ENCODE results near the gene NEK5. TPM values are rescaled to one million over a fixed set of nuclear protein-coding genes. Genes with fewer than 3 reads are reported as not detected.
"Not testable (repeated sequence)": the region's sequence is repeated elsewhere in the genome, so short reads cannot be mapped to it uniquely, and the experiment has no call there.

The NEK5 gene
- total RNA-seq, 4 donors from 2014 or later: 0.15 to 0.16 TPM; not detected in 2

DNA sequence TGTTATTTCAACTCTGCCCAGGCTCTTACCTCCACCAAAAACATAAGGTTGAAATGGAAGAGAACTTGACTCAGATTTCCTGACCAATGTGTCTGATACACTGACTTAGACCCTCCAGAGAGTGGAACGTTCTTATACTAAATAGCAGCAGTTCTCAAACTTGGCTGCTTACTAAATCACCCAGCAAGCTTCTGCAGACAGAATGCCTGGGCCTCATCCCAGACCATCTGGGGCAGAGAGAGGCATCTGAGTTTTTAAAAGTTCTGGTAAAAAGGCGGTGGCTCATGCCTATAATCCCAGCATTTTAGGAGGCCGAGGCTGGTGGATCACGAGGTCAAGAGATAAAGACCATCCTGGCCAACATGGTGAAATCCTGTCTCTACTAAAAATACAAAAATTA is 46.3 kb downstream of the NEK5 start:
- intact Hi-C loops (cut with DNase I; ENCODE audit: low total_unique reads): no loop called here
- 75 to 76% methylated on average over 4 of the region's 4 CpGs for WGBS, 2 donors
- TF ChIP-seq, protein P1, sequence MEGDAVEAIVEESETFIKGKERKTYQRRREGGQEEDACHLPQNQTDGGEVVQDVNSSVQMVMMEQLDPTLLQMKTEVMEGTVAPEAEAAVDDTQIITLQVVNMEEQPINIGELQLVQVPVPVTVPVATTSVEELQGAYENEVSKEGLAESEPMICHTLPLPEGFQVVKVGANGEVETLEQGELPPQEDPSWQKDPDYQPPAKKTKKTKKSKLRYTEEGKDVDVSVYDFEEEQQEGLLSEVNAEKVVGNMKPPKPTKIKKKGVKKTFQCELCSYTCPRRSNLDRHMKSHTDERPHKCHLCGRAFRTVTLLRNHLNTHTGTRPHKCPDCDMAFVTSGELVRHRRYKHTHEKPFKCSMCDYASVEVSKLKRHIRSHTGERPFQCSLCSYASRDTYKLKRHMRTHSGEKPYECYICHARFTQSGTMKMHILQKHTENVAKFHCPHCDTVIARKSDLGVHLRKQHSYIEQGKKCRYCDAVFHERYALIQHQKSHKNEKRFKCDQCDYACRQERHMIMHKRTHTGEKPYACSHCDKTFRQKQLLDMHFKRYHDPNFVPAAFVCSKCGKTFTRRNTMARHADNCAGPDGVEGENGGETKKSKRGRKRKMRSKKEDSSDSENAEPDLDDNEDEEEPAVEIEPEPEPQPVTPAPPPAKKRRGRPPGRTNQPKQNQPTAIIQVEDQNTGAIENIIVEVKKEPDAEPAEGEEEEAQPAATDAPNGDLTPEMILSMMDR (IDR thresholded peaks at IDR 0.05): no peak
- TF ChIP-seq POLR2A (IDR thresholded peaks at IDR 0.05): no peak
- DNase-seq (ENCODE audit: low spot score in 2 of 2): no peak
- H3K4me3 ChIP-seq (ENCODE audit: low read depth, poor library complexity, severe bottlenecking): no peak overlapping the region

DNA sequence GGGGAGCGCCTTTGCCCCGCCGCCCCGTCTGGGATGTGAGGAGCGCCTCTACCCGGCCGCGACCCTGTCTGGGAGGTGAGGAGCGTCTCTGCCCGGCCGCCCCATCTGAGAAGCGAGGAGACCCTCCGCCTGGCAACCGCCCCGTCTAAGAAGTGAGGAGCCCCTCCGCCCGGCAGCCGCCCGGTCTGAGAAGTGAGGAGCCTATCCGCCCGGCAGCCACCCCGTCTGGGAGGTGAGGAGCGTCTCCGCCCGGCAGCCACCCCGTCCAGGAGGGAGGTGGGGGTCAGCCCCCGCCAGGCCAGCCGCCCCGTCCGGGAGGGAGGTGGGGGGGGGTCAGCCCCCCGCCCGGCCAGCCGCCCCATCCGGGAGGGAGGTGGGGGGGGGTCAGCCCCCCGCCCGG is 49.0 kb downstream of the NEK5 start:
- WGBS, 2 donors: 91 to 98% methylated on average over 19 to 25 of the region's 36 CpGs
- intact Hi-C loops (cut with DNase I; ENCODE audit: low total_unique reads); DNase-seq (ENCODE audit: low spot score in 2 of 2); H3K4me3 ChIP-seq (ENCODE audit: low read depth, poor library complexity, severe bottlenecking): not testable (repeated sequence)

DNA sequence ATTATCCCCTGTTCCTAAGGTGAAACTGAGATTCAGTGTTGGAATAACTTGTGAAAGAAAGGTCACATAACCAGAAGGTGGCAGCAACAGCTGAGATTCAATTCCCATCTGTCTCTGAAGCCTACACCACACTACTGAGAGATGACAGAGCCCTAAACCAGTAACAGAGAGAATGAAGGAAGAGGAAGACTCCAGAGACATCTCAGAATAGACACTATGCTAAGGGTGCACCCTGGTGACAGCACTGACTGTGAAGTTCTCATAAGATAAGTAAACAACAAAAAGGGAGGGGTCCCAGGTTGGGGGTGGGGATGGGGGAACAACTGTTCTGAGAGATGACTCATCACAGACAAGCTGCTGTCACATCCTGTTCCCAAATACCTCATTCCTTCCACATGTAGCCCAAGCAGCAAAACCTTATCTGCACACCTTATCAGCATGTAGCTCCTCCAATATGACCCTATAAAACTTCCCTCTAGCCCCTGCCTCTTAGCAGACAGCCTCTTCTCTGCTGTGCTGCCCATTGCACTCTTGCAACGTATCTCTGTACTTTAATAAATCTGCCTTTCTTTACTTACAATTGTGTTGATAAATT is 57.8 kb downstream of the NEK5 start:
- no peak for DNase-seq (ENCODE audit: low spot score in 2 of 2)
- no peak for TF ChIP-seq POLR2A (IDR thresholded peaks at IDR 0.05)
- TF ChIP-seq, protein P1 (IDR thresholded peaks at IDR 0.05): no peak
- intact Hi-C loops (cut with DNase I; ENCODE audit: low total_unique reads): no loop called here
- WGBS, 2 donors: 83 to 94% methylated on average over 1 of the region's 1 CpG
- H3K4me3 ChIP-seq (ENCODE audit: low read depth, poor library complexity, severe bottlenecking): no peak overlapping the region

DNA sequence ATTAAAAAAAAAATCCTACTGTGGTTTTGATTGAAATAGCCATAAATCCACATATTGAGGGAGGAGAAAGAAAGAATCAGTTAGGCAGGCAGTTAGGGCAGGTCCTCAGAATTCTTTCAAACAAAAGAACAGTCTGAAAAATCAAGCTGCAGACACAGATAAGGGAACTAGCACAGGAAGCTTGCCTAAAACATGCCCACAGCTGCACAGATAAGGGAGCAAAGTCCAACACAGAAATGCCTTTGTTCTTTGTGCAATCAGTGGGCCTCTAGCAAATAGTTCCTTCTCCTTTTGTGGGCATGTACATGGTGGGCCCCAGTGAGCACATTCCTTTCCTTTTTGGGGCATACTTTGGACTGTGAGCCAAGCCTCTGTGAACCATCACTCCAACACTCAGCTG is 61.6 kb downstream of the NEK5 start:
- no peak overlapping the region for H3K4me3 ChIP-seq (ENCODE audit: low read depth, poor library complexity, severe bottlenecking)
- intact Hi-C loops (cut with DNase I; ENCODE audit: low total_unique reads): no loop called here
- TF ChIP-seq, protein P1 (IDR thresholded peaks at IDR 0.05): no peak
- TF ChIP-seq POLR2A (IDR thresholded peaks at IDR 0.05): no peak
- no peak for DNase-seq (ENCODE audit: low spot score in 2 of 2)

DNA sequence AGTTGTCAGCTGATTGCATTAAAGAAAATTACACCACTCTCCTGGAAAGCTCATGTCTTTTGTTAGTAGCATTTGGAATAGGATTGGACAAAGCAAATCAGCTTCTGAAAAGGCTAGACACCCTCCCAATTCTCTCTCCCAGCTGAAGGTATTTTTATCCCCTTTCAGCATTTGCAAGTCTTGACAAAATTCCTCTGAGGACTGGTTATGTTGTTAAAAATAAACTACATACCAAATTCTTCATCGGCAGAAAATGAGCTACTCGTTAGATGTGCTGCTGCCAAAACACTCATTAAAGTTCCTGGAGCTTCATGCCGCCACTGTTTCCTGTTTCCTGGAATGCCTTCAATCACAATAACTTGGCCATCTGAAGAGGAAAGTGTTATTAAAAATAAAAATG is 67.3 kb downstream of the NEK5 start:
- no peak for TF ChIP-seq POLR2A (IDR thresholded peaks at IDR 0.05)
- TF ChIP-seq, protein P1 (IDR thresholded peaks at IDR 0.05): no peak
- H3K4me3 ChIP-seq (ENCODE audit: low read depth, poor library complexity, severe bottlenecking): no peak overlapping the region
- DNase-seq (ENCODE audit: low spot score in 2 of 2): no peak
- intact Hi-C loops (cut with DNase I; ENCODE audit: low total_unique reads): no loop called here
- 3 to 11% methylated on average over 3 of the region's 3 CpGs for WGBS, 2 donors

DNA sequence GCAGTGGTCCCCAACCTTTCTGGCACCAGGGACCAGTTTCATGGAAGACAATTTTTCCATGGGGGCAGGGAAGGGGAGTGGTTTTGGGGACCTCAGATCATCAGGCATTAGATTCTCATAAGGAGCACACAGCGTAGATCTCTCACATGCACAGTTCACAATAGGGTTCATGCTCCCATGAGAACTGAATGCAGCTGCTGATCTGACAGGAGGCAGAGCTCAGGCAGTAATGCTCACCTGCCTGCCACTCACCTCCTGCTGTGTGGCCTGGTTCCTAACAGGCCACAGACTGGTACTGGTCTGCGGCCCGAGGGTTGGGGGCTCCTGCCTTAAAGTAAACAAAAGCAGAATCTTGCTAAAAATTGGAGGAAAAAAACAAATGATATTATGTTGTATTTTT is 67.8 kb downstream of the NEK5 start:
- DNase-seq (ENCODE audit: low spot score in 2 of 2); intact Hi-C loops (cut with DNase I; ENCODE audit: low total_unique reads); H3K4me3 ChIP-seq (ENCODE audit: low read depth, poor library complexity, severe bottlenecking): not testable (repeated sequence)
- 65 to 80% methylated on average over 3 of the region's 3 CpGs for WGBS, 2 donors

DNA sequence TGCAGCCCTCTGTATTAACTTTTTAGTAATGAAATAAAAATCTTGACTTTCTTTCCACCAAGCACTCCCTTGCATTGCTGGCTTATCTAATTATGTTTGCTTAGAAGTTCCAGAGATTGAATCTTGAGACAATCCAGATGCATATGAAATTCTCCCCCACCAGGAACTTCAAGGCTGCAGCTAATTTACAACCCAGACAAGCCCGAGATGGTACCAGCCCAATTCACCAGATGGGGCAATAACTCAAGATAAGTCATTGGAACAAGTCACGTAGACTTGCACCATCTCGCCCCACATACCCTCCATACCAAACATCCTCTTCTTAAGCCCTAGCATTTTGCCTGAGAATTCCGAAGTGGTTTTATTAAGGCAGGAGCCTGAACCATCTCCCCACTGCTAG is 75.4 kb downstream of the NEK5 start:
- intact Hi-C loops (cut with DNase I; ENCODE audit: low total_unique reads): no loop called here
- no peak for TF ChIP-seq POLR2A (IDR thresholded peaks at IDR 0.05)
- 29 to 43% methylated on average over 4 of the region's 4 CpGs for WGBS, 2 donors
- no peak for DNase-seq (ENCODE audit: low spot score in 2 of 2)
- no peak overlapping the region for H3K4me3 ChIP-seq (ENCODE audit: low read depth, poor library complexity, severe bottlenecking)
